GM21528 (cell line): ENCODE data around the gene EXOC1.

Experiments used
- ATAC-seq: cut with Tn5 transposase; IDR thresholded peaks from one replicate; pipeline ENCODE4 v1.9.1; 2021; ENCODE audit warnings: mild to moderate bottlenecking, moderate library complexity; ENCODE audit not compliant: unreplicated experiment, low FRiP score

Gene EXOC1

DNA sequence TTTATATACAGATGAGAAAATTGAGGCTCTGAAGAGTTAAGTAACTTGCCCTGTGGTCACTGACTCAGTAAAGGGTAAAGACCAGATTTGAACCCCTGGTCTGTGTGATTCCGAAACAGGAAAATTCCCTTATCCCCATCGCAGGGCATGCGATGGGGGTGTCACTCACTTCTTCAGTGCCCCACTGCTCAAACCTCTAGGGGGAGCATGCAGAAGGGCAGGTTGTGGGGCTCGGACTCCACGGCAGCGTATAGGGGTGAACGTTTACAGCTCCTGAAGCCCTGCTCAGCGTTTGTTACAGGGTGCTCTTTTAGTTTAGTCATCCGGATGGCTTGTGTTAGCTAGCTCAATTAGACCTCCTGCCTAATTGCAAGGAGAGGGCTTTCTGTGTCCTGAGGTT, 3.7 kb upstream of the EXOC1 start:
- ATAC-seq, result no peak

DNA sequence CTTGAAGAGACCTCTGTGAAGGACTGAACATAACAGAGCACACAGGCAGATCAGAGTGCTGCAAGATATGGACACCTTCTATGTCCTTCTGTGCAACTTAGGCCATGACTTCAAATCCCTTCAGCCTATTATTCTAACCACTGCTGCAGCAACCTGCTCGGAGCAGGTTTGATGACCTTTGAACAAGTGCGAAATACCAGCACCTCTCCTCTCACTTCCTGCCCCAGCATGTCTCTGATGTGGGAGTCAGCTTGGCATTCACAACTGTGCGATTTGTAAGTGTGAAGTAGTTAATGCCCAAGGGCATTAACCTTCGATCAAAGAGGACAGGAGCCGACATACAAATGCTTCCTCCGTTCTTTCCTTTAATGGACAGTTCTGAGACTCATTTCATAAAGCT, 1.6 kb upstream of the EXOC1 start:
- no peak for ATAC-seq

DNA sequence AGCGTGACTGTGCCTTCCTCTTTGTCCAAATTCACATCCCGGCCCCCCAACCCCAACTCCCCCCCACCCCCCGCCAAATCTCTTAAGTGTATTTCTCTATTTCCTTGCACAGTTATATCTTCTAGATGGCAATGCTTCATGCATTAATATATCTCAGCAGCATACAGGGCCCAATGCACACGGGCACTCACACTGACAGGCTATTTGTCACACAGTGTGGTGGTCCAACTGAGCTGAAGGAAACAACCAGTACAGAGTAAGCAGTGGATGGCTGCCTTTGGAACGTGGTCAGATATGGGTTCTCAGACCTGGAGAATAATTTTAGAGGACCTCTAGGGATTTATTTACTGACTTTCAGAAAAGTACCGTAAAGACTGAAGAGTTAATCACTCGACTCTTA, 681 bp downstream of the EXOC1 start:
- ATAC-seq, result peak; percentile 4

DNA sequence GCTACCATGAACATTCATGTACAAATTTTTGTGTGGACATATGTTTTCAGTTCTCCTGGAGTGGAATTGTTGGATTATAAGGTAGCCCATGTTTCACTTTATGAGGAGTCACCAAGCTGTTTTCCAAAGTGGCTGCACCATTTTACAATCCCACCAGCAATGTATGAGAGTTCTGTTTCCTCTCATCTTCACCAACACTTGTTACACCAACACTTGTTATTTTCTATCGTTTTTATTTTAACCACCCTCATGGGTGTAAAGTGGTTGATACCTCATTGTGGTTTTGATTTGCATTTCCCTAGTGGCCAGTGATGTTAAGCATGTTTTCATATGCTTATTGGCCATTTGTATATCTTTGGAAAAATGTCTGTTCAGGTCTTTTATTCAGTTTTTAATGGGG, 4.1 kb downstream of the EXOC1 start:
- no peak for ATAC-seq

DNA sequence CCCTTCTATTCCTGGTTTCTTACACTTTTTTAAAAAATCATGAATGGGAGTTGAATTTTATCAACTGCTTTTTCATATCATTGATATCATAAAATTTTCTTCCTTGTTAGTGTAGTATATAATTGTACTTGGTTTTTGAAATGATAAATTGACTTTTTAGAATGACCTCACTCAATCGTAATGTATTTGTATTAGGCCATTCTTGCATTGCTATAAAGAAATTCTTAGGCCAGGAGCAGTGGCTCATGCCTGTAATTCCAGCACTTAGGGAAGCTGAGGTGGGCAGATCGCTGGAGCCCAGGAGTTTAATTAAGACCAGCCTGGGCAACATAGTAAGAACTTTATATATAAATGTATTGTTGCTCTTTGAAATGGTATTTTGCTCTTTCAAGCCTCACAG, 6.3 kb downstream of the EXOC1 start:
- no peak for ATAC-seq

DNA sequence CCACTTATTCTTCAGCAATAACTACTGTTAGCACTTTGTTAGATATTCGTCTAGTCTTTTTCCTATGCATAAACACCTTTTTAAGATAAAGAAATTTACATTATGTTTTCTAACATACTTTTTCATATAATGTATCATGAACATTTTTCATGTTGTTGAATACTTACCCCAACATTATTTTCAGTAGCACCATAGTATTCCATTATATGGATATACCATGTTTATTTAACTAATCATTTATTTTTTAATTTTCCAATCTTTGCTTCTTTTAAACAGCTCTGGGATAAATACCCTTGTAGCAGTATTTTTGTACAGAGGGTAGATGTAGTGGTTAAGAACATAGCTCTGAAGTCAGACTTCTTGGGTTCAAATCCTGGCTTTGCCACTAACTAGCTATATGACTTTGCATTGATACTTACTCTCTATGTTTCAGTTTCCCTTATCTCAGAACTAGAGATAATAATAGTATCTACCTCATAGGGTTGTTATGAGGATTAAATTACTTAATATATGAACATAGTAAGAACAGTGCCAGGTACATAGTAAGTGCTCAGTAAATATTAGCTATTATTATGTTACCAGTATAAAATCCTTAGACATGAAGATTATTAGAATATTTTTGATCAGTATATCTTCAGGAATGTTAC, 11.3 kb downstream of the EXOC1 start:
- ATAC-seq, result no peak

DNA sequence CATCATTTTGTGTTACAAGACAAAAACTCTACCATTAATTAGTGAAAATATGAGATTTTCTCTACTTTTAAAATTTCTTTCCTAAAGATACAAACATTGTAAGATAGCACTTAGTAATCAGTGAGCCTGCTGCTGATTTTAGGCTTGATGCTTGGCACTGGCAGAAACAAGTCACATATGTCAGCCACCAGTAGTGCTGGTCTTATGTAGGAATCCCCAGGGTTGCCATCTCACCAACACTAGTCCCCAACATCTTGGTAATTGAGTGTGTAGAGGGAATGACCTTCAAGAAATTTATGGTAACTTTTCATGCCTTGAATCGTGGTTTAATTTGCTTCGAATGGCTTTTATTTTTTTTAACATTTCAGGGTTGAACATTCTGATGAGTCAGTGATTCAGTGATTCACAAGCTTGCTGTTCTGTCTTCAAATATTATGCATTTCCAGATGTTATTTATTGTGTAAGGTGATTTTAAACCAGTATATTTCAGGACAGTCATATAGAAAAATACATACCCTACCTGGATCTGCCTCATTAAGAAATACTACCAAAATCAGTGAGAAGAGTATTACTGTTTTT, 11.9 kb downstream of the EXOC1 start:
- no peak for ATAC-seq

DNA sequence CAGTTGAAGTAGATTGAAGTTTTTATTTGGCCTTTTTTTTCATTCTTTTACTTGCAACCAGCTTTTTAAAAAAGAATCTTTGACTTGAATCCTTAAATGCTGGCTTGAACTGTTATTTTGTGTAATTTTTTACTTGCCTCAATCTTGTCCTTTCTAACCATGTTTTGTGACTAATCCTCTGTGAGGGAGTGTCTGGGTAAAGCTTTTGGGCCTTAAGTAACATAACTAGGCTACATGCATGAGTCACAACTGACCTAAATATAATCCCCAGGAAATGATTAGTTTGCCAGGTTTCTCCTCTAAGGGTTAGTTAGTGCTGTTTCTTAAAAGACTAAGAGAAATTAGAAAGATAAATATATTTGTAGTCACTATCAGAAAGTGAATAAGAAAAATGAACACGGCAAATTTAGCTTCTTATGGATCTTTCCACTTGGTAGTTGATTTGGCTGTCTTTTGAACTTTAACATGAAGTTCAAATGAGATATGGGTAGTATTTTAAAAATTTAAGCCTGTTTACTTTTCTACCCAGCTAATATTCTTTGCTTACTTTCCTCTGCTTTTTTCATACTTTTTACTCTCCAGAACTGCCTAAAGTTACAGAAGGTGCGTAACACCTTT, 13.0 kb downstream of the EXOC1 start:
- peak; percentile 77 for ATAC-seq

DNA sequence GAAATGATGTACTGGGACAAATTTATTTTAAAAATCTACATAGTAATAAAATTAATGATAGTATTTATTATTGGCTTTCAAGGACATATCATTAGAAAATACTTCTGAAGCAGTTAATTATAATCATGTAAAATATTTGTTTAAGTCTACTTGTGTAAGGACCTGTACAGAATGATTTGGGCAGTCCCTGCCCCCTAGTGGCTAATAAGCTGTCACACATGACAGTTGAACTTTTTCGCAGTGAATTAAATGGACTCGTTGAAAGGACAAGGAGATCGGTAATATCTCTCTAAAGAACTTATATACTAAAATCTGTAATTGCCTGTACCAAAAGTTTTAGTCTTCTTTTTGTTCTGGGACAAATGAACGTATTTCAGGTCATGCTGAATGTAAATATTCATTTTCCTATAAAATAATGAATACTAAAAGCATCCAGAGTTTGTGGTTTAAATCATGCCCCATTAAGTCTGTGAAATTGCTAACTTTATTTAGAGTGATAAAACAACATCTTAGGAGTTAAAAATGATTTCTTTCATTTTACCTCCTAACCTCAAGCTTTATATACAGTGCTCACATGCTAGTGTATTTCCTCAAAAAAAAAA, 13.6 kb downstream of the EXOC1 start:
- peak; percentile 88 for ATAC-seq

DNA sequence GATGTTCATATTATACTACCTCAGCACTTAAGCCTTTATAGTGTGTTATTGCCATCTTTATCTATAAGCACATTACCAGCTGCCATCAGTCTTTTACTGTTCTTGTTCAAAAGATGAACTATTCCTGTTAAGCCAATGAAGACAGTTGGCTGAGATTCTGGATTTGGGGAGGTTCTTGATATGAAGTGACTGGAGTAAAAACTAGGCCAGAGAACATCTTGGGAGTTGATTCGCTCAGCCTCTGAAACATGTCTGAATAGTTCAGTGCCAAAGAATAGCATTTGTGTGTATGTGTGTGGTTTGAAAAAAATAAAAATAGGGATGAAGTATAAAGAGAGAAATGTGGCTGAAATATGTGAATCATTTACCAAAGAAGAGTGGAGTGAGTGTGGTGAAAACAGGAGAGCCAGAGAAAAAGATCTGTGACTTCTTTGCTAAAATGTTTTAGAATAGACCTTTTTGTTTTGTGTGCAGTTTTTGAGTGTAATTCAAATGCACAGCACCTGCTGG, 15.2 kb downstream of the EXOC1 start:
- ATAC-seq, result no peak

DNA sequence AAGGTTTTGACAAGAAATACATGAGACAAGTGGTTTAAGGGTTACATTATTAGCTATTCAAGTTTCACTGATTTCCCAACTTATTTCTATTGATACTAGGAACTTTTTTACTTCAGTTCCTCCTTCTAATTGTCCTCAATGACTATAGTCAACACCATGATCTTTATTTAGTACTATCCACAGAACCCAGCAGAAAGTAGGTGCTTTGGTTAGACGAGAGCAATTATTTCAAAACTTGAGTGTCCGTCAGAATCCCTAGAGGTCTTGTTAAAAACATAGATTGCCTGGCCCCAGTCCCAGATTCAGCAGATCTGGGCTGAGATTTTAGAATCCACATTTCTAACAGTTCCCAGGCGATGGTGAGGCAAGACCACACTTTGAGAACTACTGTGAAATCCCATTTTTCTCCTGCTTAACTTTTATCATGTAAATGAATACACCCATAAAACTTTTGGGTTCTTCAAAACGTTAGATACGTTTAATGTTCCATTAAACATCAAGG, 17.9 kb downstream of the EXOC1 start:
- no peak for ATAC-seq

DNA sequence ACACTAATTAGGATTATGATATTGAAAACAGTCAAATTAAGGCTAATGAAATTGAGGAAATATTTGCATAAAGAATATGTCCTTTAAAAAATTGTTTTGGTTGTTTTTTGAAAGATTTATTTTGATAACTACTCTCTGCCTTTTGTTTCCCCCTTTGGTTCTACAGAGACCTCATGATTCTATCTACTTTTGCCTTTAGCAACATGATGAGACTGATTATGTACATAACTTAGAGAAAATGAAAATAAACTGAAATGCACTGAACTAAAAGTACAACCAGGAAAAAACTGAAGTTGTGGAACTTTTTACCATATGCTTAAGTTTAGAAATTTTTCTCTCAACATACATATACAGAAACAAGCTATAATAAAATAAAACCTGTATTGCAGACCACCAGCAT, 21.4 kb downstream of the EXOC1 start:
- ATAC-seq, result no peak

DNA sequence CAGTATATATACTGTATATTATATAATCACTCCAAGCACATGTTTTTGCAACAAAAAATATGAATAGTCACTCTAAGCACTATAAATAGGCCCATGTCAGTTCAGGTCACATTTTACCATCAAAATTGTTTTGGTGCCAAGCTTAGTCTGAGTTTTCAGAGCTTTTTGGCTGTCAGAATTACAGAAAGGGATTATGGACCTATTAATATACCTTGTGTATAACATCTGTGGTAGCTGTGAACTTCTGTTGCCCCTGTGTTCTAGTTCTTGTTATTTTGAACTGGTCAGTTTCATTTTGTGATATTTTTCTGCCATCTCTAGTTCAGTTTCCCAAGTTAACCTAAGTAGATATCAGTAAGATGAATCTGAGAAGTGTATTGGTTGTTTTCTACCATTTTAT, 22.9 kb downstream of the EXOC1 start:
- ATAC-seq, result no peak

DNA sequence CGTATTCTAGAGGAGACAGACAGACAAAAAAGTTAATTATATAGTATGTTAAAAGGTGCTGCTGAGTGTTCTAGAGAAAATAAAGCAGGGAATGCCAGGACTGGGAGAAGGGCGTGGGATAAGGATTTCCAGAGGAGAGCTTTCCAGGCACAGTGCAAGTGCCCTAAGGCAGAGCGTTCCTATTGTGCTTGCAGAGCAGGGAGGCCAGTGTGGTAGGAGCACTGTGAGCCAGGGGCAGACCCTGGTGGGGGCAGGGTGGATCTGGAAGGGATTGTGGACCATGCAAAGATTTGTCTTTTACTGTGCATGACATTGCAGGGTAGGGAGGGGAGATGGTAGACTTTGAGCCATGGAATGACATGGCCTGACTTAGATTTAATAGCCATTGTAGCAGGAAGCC, 25.8 kb downstream of the EXOC1 start:
- no peak for ATAC-seq

DNA sequence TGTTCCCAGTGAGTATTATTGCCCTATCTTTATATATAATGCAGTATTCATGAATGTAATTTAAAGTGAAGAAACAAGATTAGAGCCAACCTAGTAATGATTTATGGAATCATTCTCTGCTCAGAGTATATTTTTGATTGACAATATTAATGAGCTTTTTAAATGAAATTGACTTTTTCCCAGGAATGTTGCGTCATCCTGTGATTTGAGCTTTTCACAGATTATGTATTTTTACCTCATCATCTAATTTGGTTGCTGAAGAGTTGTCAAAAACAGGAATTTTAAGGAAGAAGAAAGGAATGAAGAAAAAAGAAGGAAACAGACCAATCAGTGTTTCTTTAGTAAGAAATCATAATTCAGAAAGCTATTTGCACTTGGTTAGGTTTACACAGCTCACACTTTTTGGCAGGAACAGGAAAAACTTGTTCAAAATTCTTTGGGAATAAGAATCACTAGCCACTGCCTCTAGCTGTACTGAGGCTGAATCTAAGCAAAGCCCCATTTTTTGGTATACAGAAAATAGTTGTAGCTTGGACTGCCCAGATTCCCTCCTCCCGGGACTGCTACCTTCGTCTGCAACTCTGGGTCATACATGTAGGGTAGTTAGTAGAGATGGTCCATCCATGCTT, 27.3 kb downstream of the EXOC1 start:
- no peak for ATAC-seq

DNA sequence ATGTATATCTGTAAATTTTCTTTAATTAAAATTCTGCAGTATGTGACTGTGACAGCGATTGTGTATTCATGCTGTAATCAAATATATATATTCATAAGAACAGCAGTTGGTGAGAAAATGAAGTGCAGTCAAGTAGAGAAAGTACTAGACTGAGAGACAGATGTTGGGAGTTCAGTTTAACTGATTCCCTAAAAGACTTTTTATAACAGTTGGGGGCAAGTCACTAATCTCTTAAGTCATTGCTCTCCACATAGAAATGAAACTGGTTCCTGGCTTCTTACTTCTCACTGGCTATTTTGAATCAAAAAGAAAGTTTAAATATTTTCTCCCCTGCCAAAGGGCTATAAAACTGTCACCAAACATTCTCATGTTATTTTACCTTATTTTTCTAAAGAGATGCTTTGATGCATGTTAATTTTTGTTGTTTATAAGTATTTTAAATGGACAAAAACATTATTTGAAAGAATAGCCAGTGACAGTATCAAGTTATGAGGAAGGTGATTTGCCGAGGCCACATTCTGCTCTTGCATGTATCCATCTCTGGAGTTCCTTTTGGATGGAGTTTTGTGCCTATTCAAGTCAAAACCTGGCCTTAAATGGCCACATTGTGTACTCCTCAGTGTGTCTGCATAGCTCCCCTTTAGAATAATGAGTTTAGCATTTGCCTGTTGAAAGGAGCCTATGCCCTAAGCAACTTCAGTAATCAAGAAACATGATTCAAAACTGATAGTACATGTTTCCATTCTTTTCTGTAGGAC, 30.8 kb downstream of the EXOC1 start:
- no peak for ATAC-seq

DNA sequence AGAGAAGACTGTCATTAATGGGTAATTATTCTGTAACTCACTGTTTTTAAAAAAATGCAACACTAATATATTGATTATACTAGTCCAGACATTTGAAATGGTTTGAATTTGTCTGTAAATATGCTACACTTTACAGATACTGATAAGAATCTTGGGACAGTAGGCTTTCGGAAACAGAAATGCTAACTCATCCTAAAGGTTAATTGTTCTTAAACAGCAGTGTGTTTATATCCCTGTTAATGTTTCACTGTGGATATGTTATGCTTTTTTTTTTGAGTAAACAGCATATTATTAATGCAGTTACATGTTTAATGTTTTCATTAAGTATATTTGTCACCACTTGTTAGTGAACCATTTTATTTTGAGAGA, 31.4 kb downstream of the EXOC1 start:
- no peak for ATAC-seq

DNA sequence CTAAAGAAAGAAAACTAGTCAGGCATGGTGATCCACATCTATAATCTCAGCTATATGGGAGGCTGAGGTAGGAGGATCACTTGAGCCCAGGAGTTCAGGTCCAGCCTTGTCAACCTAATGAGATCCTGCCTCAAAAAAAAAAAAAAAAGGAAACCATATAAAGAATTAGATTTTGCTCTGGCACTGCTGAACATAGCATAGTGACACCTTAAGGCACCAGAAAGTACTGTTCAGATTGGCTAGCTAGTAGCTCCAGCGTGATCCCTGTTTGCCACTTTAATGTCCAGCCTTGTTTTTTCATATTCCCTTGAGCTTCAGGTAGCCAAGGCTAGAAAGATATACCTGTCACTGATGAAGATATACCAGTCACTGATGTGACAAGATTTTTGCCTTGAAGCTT, 34.1 kb downstream of the EXOC1 start:
- ATAC-seq, result no peak

DNA sequence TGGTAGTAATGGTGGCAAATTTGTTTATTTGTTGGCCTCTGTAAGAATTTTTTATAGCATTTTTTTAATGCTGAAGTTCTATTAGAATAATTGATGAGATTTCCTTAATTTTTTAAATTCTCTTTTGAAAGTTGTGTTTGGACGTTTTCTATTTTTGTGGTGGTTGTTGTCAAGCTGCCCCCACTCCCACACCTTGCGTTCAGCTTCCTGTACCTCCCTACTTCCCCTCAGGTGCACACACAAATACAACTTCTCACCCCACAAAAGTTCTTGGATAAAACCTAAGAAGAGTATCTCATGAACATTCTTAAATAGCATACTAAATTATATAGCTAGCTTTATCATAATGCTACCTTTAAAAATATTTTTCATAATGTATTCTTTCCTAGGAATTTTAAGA, 38.7 kb downstream of the EXOC1 start:
- ATAC-seq, result no peak

DNA sequence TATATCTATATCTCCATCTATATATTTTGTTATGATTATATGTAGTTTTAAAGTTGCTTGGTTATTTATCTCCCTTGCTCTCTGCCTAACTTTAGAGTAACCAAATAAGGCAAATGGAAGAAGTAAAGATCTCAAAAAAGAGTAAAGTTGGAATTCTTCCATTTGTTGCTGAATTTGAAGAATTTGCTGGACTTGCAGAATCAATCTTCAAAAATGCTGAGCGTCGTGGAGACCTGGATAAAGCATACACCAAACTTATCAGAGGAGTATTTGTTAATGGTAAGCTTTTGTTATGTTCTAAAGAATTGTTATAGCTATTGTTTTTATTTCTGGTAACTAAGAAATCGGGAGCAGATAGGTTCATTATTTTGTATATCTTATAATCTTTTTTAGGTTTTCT, 43.2 kb downstream of the EXOC1 start:
- ATAC-seq, result no peak
